HFF-Myc (cell line): ENCODE measurements around the gene BMPER.

ENCODE experiments used
- DNase-seq: peaks from one replicate; pipeline ENCODE4 v3.0.0-alpha.2; 2011; ENCODE audit warnings: low read depth; ENCODE audit errors: extremely low read depth
- H3K4me3 ChIP-seq: replicated peaks from 2 replicates; pipeline ENCODE4 v1.5.1; 2011; ENCODE audit warnings: low read depth, mild to moderate bottlenecking, control low read depth, low read length
- CTCF ChIP-seq: IDR thresholded peaks from 2 replicates; pipeline ENCODE4 v1.5.1; 2012; ENCODE audit warnings: mild to moderate bottlenecking, low read depth, low read length, control low read depth; ENCODE audit errors: missing control alignments

BMPER gene

GRCh38 chr7:33872870-33873269, 32.5 kb upstream of the BMPER start:
- no peak for TF ChIP-seq CTCF
- H3K4me3 ChIP-seq, result no peak overlapping the region
- DNase-seq, result no peak

GRCh38 chr7:33873518-33873917, 31.8 kb upstream of the BMPER start:
- no peak for TF ChIP-seq CTCF
- DNase-seq, result no peak
- H3K4me3 ChIP-seq, result no peak overlapping the region

GRCh38 chr7:33873981-33874750, 31.2 kb upstream of the BMPER start:
- H3K4me3 ChIP-seq, result no peak overlapping the region
- no peak for TF ChIP-seq CTCF
- DNase-seq, result no peak

- no peak for TF ChIP-seq CTCF
- no peak overlapping the region for H3K4me3 ChIP-seq
- no peak for DNase-seq
These were observed 30.4 kb upstream of the BMPER start for GRCh38 chr7:33874943-33875342.

GRCh38 chr7:33876596-33877274, 28.6 kb upstream of the BMPER start:
- DNase-seq, result no peak
- no peak overlapping the region for H3K4me3 ChIP-seq
- no peak for TF ChIP-seq CTCF

- TF ChIP-seq CTCF, result no peak
- no peak for DNase-seq
- no peak overlapping the region for H3K4me3 ChIP-seq
These were observed 24.6 kb upstream of the BMPER start for GRCh38 chr7:33880787-33881186.
